NCI-H2196 (cell line): Measurements from ENCODE around the gene HOXA3.

Experiments used
- DNase-seq: peaks from one replicate; lab custom pipeline; 2025; ENCODE audit not compliant: unreplicated experiment; lab: John Stamatoyannopoulos, UW

HOXA3 gene

DNA sequence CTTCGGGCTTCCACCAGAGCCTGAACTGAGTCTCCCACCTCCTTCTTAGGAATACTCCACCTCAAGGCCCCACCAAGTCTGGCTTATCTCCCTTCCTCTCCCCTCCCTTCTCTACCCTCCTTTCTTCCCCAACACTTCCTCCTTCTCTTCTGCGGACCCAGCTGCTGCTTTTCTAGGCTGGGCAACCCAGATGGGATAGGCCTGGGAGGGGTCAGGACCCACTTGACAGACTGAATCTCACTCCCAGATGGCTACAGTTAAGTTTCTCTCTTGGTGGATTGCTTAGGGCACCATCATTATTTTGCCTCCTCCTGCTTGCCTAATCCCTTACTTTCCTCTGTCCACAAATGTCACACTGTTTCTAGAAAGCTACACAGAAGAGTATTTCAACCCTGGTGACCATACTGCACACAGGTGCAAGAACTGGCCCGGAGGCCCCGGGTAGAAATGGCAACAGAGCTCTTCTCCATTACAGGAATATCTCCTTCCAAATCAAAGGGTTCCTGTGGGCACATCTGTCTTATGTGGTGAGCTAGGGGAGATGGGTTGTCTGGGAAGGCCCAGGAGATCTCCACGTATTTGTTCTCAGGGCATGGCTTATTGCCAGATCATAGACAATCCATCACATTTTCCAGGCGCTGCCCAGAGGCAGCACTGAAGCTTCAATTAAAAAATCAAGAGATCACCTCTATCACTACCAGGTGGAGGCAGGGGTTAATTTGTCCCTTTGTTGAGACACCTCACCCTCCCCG, 37.8 kb upstream of the HOXA3 start:
- DNase-seq, result no peak

DNA sequence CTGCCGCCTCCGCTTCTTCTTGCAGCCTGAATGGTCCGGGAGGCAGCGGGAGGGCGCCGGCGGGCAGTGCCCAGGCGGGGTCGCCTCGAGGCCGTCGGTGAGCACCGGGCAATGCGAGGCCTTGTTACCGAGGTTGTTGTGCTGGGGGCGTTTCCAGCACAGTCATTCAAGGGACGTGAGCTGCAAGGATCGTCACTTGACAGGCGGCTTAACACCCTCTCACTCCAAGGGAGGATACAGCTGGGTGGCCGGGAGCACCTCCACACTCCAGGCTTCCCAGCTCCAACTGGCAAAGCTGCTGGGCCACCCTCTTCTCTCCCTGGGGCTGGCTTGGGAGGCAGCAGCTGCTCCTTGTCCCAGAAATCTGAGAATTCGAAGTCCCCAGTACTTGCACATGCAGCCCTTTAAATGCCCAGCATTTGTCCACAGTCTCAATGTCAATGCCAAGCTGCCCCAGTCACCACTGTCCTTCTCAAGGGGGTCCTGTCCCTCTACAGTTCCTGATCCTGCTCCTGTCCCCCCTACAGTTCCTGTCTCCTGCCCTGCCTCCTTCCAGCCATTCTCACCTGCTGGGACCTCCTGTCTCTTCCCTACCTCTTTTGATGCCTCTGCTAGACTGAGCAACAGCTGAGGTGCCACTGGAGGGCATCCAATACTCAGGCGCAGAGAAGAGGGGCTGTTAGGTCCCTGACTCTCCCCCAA, 37.1 kb upstream of the HOXA3 start:
- no peak for DNase-seq

DNA sequence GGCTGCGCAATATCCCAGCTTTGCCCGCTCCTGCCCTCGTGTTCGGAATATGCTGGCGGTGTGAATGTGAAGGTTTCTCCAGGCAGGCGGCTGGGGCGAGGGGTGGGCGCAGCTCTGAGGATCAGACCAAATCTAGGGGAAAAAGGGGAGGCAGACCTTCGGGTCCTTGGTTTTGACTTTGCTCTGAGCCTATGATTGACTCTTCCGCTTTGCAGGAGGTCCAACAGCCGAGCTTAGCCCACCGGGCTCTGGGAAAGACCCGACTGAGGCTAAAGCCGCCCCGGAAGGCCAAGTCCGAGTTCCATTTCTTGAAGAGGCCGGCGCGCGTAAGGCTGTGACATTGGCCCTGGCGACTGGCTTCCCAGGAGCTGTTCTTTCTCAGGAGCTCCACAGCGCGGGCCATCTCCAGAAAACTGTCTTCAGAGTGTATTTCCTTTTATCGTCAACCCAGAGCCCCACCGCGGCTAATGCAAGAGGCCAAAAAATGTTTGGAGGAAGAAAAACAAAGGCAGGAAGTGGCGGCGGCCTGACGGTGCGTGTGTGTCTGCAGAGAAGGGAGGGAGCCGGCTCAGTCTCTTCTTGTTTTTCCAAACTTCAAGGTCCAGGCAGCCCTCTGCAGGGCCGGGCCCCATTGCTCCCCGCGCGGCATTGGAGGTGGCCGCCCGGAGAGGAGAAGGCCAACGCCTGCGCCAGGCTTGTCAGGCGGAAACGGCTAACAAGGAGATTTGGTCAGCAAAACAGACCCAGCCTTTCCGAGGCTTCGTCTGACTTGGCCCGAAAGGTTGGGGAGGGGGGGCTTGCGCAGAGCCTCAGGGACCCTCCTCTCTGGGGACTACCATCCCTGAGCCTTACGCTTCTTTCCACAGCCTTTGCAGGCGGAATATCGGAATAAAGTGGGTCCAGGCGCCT, 36.3 kb upstream of the HOXA3 start:
- no peak for DNase-seq

DNA sequence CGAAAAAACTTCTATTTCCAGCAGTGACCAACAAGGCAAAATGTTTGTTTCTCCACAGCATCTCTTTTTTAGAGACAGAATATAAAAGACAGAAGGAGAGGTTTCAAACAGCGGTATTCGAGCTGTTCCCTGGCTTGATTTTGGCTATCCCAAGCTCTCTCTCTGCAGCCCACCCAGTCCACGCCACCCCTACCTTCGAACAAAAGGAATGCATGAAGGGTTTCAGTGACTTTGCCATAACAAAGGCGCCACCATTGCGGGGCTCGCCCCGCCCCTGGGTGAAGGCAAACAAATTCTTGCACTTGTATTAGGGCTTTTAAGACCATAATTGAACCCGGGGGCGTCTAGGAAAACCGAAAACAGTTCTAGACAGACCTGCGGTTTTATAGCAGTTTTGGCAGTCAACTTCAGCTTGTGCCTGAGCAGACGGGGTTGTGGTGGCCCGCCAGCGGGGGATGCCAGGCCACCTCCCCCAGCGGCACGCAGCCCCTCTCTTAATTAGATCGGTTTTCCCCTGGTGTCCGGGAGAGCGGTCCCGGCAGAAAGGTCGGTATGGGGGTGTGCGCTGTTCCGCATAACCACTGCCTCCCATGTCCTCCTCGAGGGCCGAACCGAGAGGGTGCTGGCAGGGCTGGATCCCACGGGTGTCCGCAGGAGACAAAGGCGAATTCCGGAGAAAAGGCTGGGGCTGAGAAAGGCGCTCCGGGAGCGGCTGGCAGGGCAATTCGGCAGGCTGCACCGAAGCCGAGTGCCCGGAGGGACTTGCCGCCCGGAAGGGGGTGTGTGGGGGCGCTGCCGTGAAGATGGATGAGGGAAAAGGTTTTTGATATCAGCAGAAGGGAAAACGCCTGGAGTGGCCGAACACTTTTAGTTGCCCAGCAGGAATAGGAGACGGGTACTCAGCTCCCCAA, 35.3 kb upstream of the HOXA3 start:
- no peak for DNase-seq

DNA sequence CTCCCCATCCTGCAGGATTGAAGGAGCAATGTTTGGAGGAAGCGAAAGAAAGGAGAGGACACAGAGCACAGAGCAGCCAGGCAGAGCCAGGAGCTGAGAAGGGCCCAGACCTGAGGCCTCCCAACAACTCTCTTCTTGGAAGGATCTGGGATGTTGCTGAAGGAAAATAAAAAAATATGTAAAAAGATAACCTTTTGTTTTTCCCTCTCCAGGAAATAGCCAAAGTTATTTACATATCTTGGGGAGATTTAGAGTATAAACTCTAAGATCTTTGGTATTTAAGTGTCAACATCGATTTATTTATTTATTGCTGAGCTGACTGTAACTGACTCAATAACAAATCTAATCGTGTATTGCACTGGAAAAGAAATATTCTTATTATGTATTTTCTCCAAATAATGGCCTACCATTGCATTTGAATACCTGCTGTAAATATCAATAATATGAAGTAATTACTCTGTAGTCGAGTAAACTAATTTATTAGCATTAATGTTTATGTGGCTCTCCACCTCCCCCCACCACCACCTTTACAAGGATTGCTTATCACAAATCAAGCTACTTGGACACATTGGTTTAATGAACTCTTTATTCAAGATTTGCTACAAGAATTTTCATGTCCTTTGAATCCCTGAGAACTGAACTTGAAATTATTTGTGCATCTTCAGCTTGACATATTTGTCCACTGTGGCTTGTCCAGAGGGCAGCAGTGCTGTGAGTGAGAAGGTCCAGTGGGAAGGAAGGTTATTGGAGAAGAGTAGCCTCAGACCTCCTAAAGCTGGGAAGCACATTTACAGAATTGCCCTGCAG, 34.5 kb upstream of the HOXA3 start:
- DNase-seq, result no peak

DNA sequence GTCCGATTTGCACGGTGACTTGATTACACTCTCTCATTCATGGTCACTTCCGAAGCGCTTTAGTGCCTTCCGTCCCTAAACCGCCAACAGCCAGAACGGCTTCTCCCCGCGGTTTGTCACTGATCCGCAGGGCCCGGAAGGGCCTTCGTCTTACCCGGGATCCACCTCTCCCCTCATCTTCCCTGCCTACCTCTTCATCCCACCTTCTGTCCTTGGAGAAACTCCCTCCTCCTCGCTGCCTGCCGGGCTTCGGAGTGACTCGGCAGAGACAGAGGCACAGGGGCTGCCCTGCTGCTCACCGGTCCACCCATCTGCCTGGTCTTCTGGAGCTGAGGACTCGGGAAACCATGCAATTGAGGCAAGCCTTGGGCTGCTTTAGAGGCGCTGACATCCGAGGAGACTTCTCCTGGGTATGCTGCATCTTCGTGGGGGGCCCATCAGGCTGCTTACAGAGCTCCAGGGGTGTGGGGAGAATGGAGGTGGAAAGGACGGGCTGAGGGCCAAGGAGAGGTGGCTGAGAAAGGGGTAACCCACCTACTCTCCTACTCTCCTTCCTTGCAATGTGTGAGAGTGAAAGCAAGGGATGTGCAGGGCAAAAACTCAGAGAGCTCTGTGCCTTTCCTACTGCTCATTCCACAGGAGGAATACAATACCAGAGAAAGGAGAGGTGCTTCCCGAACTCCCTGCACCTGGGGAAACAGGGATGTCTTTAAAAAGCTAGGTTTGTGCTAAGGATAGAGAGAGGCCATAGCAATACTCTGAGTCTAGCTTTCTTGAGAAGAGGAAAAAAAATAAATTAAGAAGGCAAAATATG, 33.7 kb upstream of the HOXA3 start:
- no peak for DNase-seq

DNA sequence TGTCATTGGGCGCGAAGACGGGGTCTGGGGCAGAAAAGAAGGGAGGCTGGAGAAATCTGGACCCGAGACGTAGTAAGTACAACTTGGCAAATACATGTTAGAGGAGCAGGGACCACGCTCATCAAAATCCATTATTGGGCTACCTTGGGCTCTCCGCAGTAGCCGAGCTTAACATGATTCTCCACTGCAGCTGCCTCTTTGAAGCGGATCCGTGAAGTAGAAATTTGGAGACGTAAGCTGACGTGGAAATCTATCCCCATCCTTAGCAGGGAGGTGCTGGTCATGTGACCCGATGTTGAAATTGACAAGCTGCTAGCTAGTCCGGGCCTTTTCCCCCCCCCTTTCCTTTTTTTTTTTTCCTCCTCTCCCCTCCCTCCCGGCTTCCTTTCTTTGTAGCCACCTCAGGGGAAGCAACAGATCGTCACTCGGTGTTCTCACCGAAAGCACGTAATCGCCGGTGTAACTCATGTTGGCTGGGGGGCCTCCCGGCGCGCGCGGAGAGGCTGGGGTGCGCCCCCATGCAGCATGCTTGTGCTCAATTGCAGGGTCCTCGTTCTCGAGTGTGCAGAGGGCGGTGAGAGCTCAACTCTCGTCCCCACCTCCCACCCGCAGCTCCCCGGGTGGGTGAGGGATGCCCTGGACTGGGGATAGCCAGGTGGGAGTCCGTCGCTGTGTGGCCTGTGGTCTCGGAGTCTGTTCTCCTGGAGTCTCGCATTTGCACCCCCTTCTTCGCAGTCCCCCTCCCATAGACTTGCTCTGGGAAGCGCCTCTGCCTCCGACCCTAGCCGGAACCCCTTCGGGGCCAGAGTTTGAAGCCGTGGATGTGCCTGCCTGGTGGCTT, 32.9 kb upstream of the HOXA3 start, which contains the start of gene HOXA11:
TSS of gene HOXA11 (minus strand) at position 220 of the 841 bp plus-strand sequence. CDS start at position 132, 88 bp downstream.
- peak; percentile 12 for DNase-seq

DNA sequence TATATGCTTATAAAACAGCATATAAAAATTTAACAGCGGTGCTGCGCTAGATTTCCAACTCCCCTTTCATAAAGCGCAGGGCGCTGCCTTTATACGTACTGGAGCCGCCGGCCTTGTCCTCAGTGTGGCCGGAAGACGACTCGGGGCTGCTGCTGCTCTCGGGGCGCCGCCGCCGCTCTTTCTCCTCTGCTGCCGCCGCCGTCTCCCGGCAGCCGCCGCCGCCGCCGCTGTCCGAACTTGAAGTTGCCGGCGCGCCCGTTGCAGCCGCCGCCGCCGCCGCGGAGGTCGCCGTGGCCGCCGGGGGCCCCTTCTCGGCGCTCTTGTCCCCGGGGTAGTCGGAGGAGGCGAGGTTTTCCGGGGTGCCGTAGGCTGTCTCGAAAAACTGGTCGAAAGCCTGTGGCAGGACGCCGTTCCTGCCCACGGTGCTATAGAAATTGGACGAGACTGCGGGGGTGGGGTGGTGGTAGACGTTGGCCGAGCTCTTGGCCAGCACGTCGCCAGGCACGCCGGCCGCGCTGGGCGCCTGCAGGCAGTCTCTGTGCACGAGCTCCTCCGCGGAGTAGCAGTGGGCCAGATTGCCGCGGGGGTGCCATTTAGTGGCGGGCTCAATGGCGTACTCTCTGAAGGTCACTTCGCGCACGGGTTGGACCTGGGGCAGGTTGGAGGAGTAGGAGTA, 32.1 kb upstream of the HOXA3 start:
- DNase-seq, result no peak

DNA sequence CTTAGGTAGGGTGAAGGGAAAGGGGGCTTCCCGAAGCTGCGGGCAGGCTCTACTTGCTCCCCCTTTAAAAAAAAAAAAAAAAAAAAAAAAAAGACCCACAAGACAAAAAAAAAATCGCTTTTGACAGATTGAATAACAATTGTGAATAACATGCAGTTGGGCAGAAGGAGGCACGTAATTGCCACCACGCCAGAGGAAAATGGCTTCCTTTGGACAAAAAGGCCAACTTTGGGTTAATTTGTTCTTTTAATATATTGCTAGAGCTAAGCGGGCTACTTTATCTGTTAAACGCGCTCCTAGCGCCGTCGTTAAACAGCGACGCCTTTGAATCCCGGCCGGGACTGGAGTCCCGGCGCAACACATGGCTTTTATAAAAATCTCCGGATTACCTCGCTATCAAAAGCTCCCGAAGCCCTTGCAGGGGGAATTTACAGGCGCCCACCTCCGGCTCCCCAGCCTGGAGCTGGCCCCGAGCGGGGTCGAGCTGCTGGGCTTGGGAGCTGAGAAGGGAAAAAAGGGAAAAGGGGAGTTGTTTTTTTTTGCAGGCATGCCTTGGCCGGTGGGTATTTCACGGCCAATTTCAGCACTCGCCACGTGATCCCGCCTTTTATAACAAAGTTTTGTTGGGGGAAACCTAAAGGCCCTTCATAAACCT, 31.4 kb upstream of the HOXA3 start:
- DNase-seq, result no peak

DNA sequence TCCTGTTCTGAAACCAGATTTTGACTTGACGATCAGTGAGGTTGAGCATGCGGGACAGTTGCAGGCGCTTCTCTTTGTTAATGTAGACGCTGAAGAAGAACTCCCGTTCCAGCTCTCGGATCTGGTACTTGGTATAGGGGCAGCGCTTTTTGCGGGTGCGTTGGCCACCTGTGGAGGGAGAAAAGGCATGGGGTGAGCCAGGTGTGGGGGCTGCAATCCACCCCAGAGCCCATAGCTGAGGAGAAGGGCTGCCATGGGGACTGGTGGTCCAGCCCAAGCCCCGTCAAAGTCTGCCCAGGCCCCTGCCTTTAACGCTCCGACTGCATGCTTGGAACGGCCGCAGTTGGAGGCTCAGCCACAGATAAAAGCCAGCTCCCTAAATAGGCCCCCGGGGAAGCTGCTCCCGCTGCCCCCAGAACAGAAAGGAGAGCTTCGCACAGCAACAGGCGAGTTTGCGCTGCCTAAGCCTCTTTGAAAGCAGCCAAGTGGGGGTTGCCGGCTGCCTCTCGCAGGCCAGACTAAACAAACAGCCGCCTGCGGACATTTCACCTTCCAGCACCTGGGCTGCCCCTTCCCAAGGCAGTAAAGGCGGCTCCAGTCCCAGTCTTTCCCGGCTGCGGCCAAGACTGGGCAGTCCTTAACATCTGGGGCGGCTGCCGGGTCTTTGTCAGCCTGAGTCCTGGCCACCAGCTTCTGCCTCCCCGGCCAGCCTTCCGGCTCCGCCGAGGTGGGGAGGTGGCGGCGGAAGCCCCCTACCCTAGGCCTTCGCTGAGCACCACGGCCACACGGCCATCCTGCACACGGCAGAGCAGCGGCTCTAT, 30.7 kb upstream of the HOXA3 start:
- DNase-seq, result no peak

DNA sequence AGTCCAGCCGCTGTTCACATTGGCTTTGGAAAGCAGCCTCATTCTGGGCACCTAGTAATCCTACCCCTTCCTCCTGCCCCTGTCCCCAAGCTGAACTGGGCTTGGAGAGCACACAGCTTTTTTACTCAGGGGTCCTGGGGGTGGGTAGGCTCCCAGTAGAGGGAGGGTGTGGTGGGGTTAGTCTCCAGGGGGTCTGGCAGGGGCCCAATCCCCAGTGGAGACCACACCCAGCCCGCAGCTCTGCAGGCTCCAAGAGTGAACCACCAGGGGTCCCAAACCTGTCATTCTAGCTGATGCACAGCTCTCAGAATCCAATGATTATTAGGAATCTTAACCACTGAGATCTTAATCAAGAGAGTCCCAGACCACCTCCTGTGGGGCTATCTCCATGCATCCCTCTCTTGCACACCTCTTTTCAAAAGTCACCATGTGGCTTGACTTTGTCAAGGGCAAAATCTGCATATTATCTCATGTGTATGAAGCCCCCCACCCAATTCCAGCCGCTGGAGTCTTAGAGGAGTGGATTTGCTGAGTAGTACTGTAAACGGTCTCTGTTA, 30.0 kb upstream of the HOXA3 start:
- DNase-seq, result no peak

DNA sequence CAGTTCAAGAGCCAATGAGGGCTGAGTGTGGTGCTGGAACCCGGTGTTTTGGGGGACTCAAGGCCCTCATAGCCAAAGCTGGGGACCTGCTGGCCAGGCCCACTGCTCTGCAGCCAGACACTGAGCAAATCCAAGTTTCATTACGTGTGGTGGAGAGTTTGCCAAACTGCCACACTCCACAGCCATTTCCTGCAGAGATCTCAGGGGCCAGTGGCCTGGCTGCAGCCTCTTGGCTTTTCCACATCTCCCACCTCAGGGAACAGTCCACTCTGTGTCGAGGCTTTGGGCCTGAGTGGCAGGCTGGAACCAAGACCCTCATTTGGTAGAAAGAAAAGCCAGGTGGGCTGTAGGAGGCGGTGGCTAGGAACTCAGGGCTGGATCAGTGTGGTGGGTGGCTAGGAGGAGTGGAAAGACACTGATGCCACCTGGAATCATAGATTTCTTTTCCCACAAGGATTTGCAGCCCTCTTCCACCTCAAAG, 29.5 kb upstream of the HOXA3 start:
- DNase-seq, result no peak

DNA sequence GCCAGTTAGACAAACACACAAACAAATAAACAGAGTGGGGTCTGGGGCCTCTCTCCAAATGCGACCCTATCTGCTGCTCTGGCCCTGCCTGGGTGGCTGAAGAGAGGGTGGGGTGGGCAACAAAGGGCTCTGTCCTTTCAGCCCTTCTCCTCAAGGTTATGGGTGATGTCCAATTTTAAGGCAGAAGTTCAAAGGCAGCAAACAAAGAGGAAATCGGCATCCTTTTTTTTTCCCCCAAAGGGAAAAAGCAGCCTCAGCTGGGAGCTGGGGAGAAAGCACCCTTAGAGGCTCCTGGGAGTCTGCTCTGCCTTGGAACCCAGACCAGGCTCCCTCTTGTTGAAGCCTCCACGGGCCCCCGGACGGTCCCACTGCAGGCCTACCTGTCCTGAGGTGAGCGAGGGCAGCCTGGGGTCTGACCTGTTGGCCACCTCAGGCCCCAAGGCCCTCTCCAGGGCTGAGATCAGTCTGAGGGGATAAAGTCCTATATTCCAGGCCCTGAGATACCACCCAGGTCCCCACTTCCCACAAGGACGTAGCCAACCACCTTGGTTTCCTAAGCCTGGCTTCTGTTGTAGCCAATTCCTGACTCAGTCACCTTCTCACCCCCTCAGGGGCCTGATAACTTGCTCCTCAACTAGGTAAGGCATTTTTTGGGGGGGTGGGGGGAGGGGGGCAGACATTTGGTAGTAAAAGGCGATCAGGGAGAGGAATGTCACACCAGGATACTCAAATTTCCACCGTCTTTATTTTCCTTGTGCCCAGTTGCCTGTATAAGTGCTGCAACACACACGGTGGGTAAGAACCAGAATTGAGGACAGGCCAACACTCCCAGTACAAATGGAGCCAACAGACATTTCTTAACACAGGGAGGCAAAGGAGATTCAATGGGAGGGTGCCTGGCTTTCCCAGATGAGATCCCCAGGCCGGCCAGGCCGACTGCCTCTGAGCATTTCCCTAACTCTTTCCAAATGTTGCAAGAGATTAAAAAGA, 28.3 kb upstream of the HOXA3 start:
- no peak for DNase-seq
